Measurements from ENCODE around the gene CDK2AP2. TPM values are rescaled to one million over a fixed set of nuclear protein-coding genes. Genes with fewer than 3 reads are reported as not detected.

Gene CDK2AP2
- total RNA-seq, 1 donor from 2014 or later: 2.6 TPM

DNA sequence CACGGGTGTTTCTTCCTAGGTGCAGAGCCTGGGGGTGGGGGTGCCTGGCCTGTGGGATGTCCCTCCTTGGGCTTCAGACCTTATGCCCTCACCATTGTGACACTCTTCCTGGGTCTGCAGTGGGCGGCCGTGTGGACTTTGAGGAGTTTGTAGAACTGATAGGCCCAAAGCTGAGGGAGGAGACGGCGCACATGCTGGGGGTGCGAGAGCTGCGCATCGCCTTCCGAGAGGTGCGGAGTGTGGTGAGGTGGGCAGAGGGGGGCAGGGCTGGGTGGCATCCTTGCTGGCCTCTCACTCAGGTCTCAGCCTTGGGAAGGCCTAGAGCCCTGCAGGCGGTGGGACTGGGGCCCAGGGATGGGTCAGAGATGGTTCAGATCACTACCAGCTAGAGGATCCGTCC lies 50.5 kb downstream of the CDK2AP2 start:
- H3K36me3 ChIP-seq (ENCODE audit: control insufficient read depth in 3 of 3, insufficient read depth in 3 of 3, low read length in 3 of 3): no peaks in the 10 kb centered on the region
- no peak overlapping the region for H3K4me3 ChIP-seq (ENCODE audit: low read length in 3 of 3)
- no peaks in the 10 kb centered on the region for H3K9me3 ChIP-seq (ENCODE audit: control insufficient read depth in 3 of 3, low read length in 3 of 3)
- H3K9ac ChIP-seq (ENCODE audit: low read depth in 1 of 3, low read length in 3 of 3): no peak overlapping the region
- peaks cover 0 to 3% (median 3%) of the 10 kb centered on the region in 3 donors for H3K4me1 ChIP-seq (ENCODE audit: control insufficient read depth in 3 of 3, insufficient read depth in 3 of 3, low read length in 3 of 3)
- no peak overlapping the region for H3K27ac ChIP-seq (ENCODE audit: low read depth, low read length)
- H3K27me3 ChIP-seq (ENCODE audit: control insufficient read depth in 3 of 3, insufficient read depth in 3 of 3, low read length in 3 of 3): peaks cover 0 to 6% (median 0%) of the 10 kb centered on the region in 3 donors

Small RNA genes lying within 50 kb of the gene (small RNA-seq; reads per million reads assigned to genes)
- not detected for gene MIR6752

Other genes with a start within 250 kb of the CDK2AP2 start
- 27.7 TPM for gene GRK2, start 241.7 kb downstream of the CDK2AP2 start, total RNA-seq
- gene ANKRD13D, start 218.9 kb downstream of the CDK2AP2 start, total RNA-seq: 12.5 TPM
- gene SSH3, start 204.6 kb downstream of the CDK2AP2 start, total RNA-seq: 6.8 TPM
- gene POLD4, start 154.6 kb downstream of the CDK2AP2 start, total RNA-seq: 14.6 TPM
- gene CLCF1, start 134.6 kb downstream of the CDK2AP2 start, total RNA-seq: 1.0 TPM
- gene RAD9A, start 116.2 kb downstream of the CDK2AP2 start, total RNA-seq: 2.6 TPM
- gene PPP1CA, start 106.3 kb downstream of the CDK2AP2 start, total RNA-seq: 163 TPM
- gene TBC1D10C, start 104.1 kb downstream of the CDK2AP2 start, total RNA-seq: 1.0 TPM
- 17.2 TPM for gene CARNS1, start 92.5 kb downstream of the CDK2AP2 start, total RNA-seq
- gene RPS6KB2, start 79.7 kb downstream of the CDK2AP2 start, total RNA-seq: 23.5 TPM
- not detected for gene PTPRCAP, start 70.5 kb downstream of the CDK2AP2 start, total RNA-seq
- 34.4 TPM for gene CORO1B, start 64.7 kb downstream of the CDK2AP2 start, total RNA-seq
- not detected for gene GPR152, start 55.4 kb downstream of the CDK2AP2 start, total RNA-seq
- gene CABP4, start 52.8 kb downstream of the CDK2AP2 start, total RNA-seq: 0.52 TPM
- gene TMEM134, start 38.9 kb downstream of the CDK2AP2 start, total RNA-seq: 17.2 TPM
- 84.5 TPM for gene AIP, start 25.1 kb downstream of the CDK2AP2 start, total RNA-seq
- gene PITPNM1, start 2.8 kb downstream of the CDK2AP2 start, total RNA-seq: 5.7 TPM
- gene CABP2, start 15.3 kb upstream of the CDK2AP2 start, total RNA-seq: not detected
- 293 TPM for gene GSTP1, start 75.7 kb upstream of the CDK2AP2 start, total RNA-seq
- gene NDUFV1, start 98.8 kb upstream of the CDK2AP2 start, total RNA-seq: 178 TPM
- 5.2 TPM for gene NUDT8, start 121.8 kb upstream of the CDK2AP2 start, total RNA-seq
- not detected for gene TBX10, start 131.6 kb upstream of the CDK2AP2 start, total RNA-seq
- not detected for gene ACY3, start 142.6 kb upstream of the CDK2AP2 start, total RNA-seq
- gene ALDH3B2, start 166.5 kb upstream of the CDK2AP2 start, total RNA-seq: not detected